ENCODE data around the gene CDK5RAP2.

Gene CDK5RAP2

DNA sequence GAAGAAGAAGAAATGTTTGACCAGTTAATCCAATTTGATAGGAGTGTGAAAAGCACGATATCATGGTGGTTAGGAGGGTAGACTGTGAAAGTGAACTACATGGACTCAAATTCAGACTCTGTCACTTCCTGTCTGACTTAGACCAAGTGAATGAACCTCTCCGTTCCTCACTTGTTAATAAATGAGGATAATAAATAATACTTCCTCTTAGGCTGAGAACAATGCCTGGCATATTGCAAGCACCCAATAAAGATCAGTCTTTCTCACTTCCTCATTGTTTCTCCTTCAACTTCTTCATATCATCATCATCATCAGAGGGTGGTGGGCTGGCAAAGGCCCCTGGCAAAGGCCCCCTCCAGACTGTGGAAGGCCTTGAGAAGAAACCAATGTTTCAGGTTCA is 148.7 kb downstream of the CDK5RAP2 start:
- no peak for DNase-seq

DNA sequence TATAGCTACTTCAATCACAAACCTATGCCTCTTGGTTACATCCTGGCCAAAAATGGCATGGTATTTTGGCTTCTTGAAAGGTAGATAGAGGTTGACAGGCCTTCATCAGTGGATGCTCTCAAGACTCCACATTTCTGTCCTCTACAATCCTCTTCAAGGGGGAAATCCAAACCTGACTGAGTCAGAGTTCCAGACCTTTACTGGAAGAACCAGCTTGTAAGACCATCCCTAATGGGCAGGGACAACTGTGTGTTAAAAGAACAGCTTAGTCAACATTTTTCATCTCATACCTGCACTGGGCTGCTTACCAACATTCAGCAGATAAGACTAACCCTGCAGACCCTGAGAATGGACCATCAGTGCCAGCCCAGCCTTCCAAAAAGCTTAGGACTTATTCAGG is 155.7 kb downstream of the CDK5RAP2 start:
- no peak for DNase-seq

DNA sequence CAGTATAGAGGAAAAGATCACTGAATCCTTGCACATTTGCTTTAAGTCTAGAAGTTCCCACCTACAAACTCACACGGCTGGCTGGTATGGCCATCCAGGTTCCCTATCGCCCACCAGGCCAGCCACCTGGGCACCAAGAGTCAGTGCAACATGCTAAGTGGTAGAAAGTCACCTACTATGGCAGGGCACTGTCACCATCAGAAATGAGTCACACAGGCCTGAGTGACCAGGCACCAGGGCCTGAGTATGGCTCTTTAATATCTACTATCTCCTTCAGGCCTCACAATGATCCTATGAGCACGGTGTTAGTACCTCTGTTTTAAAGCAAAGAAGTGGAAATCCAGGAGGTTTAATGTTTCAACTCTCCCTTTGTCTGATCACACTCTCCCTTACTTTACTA is 156.2 kb downstream of the CDK5RAP2 start:
- DNase-seq: no peak

DNA sequence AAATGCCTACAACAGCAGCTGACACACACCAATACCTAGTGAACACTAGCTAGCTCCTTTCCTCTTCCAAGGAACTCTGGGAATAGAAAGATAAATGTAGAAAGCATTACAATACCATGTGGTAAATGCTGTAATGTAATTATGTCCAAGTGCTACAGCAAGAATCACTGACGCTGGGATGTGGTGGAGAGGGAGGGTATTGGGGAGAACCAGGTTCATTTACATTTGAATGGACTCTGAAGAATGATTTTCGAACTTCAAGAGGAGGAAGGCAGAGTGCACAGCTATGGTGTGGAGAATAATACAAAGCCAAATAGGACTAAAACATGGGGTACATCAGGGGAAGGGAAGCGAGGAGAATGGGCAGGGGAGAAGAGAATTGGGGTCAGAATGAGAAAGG is 158.0 kb downstream of the CDK5RAP2 start:
- no peak for DNase-seq

DNA sequence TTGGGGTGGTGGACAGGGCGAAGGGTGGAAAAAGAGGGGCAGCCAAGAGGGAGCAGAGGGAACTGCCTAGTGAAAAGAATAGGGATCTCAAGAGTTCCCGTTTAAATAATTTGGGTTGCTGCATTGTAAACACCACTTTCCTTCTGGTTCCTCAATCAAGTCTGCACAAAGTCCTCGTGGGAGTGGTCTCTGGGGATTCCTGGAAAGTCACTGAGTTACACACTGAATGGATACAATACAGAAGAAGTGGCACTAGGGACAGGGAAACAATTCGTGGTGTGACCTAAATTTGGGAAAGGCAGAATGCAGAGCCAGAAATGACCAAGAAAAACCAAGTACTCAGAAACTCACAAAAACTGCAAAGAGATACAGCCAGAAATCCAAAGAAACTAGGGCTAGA is 161.7 kb downstream of the CDK5RAP2 start:
- DNase-seq: no peak

DNA sequence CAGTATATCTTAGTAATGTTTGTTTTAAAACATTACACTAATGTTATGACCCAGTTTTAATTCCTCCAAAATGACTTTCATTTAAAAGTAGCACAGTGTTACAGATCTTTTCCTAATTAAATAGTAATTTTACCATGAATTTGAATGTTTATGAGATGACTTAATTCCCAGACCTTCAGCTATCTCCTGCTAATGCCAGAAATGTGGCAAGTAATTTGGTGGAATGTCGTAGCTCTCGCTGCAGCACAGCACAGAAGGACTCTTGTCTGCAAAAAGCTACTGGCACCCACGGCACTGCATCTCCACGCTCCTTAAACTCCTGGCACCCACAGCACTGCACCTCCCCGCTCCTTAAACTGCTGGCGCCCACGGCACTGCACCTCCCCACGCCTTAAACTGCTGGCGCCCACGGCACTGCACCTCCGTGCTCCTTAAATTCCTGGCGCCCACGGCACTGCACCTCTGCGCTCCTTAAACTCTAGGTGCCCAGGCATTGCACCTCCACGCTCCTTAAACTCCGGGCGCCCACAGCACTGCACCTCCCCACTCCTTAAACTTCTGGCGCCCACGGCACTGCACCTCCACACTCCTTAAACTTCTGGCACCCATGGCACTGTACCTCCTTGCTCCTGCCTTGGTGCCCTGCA is 163.1 kb downstream of the CDK5RAP2 start:
- DNase-seq: no peak

DNA sequence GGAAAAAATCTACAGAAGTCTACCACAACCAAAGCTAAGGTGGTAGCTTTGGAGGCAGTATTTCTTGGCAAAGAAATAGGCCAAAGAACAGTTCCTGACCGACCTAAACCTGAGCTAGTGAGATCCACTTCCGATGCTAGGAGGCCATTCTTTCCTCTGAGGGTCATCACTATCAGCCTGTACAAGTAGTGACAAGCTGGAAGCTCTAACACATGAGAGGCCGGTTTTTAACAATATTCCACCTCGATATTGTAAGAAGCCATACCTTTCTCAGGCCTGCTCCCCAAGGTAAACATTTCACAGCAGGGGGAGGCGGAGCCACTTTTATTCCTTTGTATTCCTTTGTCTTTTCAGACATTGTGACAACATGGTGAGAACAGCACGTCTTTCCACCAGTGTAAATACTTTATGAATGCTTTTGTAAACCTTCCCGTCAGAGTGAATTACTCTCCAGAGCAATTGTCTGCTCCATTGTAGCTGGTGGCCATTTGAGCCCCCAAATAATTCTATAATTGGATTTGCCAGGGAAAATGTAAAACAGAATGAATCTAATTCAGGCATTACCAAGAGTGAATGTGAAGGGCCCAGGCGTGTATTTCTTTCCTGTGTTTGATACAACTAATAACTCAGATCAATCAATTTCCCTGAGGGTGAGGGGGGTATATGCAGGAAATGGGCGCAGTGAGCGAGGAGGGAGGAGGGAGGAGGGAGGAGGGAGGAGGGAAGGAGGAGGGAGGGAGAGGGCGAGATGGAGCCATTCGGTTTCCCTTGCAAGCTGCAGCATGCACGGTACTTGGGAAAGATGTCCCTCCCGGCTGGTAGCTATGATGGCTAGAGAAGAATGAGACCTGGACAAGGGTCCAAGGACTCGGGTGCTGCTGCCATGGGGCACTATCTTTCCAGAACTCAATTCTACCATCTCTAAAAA is 166.6 kb downstream of the CDK5RAP2 start:
- DNase-seq: no peak

DNA sequence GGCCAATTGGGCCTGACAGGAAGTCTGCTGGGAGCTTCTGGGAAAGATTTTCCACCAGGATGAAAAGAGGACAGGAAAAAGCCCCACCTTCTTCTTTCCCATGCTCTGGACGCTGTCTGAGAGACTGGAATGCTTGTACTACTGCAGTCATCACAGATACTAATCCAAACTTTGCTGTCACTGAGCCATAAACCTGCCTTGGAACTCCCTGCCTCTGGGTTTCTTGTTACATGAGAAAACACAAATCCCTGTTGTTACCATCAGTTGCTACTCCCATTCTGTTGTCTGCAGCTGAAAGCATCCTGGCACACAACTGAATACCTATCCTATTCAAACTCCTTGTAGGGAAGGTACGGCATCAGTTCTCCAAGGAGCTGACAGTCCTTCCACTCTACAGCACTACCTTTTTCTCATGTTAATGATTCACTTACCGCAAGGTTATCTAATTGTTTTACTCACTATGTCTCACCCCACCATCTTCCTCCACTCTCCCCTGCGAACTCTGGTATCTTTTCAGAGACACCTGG is 167.5 kb downstream of the CDK5RAP2 start:
- DNase-seq: no peak

DNA sequence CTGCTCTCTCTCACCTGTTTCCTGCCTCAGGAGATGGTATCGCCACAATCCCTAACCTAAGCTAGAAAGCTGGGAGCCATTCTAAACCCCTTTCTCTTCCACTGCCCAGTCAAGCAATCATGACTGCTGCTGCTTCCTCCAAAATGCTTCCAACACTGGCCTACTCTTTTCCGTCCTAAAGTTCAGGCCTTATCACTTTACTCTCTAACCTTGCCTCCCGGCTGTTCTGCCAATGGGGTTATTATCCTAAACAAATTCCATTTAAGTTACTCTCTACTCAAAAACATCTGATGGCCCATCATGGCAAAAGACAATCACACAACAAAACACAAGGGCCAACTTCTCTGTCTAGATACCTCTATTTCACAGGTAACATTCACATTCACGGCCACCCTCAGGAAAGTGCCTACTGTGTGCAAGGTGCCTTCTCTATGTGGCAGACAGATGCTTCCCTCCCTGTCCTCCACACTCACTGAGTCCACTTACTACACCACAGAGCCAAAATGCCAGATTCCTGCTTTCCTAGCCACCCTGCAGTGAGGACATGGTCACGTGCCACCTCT is 168.0 kb downstream of the CDK5RAP2 start:
- DNase-seq: no peak

DNA sequence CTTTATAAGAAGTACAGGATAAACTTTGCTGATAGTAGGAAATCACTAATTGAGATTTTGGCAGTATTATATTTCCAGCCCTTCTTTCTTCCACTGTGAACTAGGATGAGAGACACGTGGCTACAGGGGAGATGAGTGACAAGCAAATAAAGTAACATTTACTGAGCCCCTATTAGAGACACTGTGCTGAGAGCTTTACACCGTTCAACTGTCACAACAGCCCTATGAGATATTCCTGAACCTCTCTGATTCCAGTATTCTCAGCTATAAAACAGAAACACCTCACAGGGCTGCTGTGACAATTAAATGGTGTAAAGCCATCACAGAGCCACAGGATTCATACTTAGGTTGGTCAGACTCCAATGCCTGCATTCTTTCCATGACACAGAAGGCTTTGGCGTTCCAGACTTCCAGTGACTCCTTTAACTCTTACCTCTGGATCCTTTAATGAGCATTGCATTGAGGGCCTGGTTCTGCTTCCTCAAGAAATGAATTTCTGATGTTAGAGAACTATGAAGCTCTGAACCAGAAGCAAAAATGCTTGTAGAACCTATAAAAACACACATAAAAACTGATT is 169.0 kb downstream of the CDK5RAP2 start:
- no peak for DNase-seq

DNA sequence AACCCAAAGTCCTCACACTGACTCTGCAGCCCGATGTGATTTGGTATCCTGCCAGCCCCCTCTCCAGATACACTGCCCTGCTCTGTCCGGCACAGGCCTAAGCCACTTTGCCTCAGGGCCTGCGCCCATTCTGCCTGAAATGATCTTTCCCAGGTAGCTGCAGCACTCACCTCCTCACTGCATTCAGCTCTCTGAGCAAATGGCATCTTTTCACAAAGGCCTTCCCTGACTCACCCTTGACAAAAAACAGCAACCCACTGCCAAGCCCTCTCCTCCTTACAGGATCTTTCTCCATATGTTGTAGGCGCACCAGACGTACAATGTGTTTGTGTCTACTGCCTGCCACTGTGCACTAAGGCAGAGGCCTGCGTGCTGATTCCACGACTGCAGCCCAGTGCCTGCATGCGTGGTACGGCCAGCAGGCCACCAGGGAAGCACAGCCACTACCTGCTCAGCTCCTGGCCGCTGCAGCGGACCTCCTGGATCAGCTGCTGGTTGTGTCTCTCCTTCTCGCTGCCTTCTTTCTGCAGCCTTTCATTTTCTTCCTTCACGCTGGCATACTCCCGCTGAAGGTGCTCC is 171.2 kb downstream of the CDK5RAP2 start:
- no peak for DNase-seq

DNA sequence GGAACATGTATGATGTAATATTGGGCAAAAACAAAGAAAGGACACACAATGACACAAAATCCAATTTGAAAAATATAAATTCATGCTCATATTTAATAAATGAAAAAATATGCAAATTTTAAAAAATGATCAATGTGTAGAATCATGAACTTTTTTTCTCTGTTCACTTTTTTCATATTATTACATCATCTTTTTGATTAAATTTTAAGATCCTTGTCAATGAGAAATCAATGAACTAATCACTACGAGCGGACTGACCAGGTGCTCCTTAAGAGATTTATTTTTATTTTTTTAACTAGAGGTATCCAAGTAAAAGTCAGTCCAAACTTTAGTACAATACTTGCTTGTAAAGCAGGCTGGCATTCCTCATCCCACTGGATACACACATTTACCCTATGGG is 174.1 kb downstream of the CDK5RAP2 start:
- no peak for DNase-seq

DNA sequence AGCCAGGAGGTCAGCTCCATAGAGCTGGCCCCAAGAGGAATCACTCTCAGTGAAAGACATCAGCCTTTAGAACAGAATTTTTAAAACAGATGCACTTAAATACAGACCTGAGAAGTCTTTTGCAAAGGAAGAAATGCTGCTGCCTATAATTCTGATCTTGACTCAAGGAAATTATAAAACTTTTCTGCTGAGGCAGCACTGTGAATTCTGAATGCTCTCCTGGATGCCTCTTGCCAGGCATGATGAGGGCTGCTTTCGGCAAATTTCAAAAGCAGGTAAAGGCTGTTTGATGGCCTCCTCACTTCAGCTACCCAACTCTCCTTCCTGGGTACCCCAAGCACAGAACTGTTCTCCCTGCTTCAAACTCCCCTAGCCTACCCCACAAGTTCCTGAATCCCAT is 174.8 kb downstream of the CDK5RAP2 start:
- no peak for DNase-seq

DNA sequence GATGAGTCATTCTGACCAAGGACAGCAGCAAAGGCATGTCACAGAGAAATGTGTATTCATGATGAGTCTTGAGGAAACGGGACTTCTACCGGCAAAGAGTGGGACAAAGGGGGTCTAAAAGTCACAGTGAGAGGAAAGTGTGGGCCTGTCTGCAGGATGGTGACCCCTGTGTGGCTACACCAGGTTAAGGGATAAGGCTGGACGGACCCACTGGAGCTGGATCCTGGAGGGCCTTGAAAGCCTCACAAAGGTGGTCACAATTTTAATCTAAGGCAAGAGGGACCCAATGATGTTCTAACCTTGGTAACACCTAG is 176.5 kb downstream of the CDK5RAP2 start:
- DNase-seq: no peak

DNA sequence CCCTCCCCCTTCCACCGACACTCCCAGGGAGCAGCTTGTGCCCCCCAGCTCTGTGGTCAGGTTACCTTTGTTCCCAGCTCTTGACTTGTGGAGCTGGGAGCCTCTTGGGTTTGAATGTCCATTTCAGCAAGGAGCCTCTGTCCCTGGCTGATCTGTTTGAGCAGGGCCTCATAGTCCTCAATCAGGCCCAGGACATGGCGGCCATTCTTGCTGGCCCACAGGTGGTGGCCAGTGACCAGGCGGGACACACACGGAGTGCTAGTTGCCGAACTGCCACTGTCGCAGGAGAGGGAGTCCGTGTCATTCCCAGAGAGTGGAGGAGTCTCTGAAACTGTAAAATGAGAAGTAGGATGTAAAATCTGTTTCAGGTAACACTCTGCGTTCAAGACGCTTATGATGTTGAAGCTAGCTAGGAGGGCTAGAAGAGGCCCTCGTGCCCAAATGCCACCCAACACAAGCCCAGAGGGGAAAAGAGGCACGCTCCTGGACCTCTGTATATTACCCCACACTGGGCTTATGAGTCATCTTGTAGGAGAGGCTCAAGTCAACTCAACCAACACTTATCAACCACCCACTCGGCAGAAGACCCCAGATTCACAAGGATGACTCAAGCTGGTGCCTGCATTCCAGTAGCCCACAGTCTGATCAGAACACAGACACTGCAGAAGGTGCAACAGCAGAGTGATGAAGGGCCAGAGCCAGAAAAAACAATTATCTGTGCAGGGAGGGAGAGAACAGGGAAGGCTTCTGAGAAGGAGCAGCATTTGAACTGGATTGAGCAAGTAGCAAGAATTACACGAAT is 177.0 kb downstream of the CDK5RAP2 start:
- no peak for DNase-seq

DNA sequence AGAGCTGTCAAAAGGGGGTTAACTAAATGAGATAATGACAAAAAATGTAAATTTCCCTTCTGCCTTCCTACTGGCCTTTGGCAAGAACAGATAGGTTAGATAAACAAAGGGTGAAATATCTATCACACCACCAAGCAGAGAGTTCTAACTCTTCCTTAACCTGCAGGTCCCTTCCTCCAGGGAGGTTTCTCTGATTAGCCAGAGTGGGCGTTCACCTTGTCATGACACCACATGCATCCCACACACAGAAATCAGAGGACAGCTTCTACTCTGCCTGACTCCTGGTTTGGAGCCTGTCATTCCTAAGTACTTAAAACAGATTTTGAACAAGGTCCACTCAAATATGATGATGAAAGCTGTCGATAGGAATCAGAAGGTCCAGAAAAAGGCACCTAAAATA is 180.0 kb downstream of the CDK5RAP2 start:
- no peak for DNase-seq

DNA sequence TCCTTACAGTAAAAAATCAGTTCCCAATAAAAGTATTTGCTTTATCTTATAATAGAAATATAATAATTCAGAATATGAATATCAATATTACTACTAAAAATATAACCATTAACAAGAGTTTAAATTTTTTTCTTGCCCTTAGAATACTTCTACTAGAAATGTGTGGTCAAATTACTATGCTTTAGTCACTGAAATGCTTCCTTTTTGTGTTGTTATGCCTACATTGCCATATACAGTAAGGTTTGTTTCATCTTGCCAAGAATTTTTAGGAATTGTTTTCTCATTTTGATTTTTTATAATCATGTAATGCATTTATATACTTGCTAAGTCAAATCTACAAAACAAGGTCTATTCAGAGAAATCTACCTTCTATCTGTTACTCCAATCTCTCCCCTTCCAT is 181.7 kb downstream of the CDK5RAP2 start:
- DNase-seq: no peak

DNA sequence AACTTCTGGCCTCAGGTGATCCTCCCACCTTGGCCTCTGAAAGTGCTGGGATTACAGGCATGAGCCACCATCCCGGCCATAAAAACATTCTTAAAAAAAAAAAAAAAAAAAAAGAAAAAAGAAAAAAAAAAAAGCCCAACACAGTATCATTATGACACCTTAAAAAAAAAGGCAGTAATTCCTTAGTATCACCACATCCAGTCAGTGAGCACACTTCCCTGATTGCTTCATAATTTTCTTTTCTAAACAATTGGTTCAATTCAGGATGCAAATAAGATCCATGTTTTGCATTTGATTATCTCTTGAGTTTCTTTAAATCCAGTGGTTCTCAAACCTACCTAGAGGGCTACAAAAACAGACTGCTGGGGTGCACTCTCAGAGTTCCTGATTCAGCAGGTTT is 182.5 kb downstream of the CDK5RAP2 start:
- DNase-seq: no peak

DNA sequence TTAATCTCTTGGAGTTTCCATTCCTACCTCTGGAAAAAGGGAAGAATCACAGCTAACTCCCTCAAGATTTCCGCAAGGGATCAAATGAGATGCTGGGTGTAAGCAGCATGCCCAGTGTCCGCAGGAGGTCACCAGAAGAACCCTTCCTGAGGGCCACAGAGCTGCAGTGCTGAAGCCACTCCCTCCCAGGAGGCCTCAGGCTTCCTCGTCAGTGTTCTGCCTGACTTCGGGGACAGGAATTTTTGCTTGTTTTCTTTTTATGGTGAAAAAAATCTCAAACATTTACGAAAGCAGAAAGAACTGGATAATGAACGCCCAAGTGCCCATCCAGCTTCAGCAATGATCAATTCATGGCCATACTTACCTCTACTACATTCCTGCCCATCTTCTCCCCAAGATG is 183.0 kb downstream of the CDK5RAP2 start:
- no peak for DNase-seq

DNA sequence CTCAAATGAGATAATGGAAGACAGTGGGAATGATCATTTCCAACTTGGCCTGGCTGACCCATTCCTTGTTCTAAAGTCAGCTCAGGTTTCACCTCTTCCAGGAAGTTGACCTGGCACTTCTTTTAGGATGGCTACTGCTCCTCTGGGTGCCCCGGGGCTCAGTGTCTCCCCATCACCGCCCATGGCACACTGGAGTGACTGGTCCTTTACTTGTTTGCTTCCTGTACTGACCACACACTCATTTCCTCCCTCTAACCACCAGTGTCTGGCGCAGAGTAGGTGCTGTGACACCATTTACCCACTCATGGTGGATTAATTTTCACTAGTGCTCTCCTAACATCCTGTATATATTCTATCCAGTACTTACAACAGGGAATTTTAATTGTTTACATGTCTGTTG is 183.5 kb downstream of the CDK5RAP2 start:
- no peak for DNase-seq

DNA sequence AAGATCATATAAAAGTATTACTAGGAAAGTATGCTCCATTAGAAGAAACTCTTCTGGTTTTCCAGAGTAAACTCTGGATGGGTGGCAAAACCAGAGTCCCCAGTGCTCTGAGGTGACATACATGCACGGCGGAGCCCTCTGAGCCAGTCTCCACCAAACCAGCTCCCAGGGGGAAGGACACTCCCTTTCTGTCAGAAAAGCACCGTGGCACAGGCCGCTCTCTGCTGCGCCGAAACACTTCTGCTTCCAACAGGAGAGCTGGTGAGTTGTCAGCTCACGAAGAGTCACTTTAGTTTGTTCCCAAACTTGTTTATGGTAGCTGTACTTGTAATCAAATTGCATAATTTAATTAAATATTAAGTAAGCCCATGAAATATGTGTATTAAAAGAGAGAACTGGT is 184.6 kb downstream of the CDK5RAP2 start:
- DNase-seq: no peak

DNA sequence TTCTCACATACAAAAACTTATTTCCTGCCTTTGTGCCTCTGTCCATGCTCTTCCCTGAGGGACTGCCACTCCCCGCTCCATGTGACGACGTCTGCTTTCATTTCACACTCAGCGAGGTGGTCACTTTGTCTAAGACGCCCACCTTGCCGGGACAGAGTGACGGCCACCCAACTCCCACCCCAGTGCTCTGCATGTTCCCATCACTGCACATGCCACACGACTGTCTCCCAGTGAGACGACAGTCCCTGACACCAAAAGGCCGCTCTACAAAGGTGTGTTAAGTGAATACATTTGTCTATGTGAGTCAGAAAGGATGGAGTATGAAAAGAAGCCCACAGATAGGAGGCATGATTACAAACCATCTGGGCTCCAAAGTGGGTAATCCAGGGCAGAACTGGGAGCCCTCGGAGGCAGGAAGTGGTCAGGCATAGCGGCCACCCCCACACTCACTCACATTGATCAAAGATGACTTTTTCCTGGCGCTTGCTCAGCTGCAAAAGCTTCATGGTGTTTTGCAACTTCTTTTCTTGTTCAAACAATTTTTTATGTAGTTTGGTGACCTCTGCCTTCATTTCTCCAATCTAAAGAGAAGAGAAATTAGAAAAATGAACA is 185.8 kb downstream of the CDK5RAP2 start:
- peak; percentile 13 for DNase-seq

Data from CD4-positive, alpha-beta T cell treated with Interleukin-12 subunit alpha and Interleukin-12 subunit beta, for 1 hour (primary cell).